Endothelial cell of umbilical vein (primary cell): ENCODE data around the gene EXOC3L1.

Experiments
- CTCF ChIP-seq, 2 donors: IDR thresholded peaks; 1 replicate in 1 of 2; 2 replicates in 1 of 2; pipeline ENCODE4 v1.5.1; 2011; ENCODE audit warnings: low read length in 2 of 2, mild to moderate bottlenecking in 2 of 2, moderate library complexity in 2 of 2, control low read depth in 1 of 2, inconsistent platforms in 1 of 2, low read depth in 1 of 2; ENCODE audit not compliant: insufficient read depth in 1 of 2; ENCODE audit errors: extremely low read depth in 1 of 2
- EZH2 ChIP-seq: IDR thresholded peaks from 2 replicates; pipeline ENCODE4 v1.6.1; 2012; ENCODE audit warnings: borderline replicate concordance, low read depth, mild to moderate bottlenecking, moderate library complexity, low read length, inconsistent platforms; ENCODE audit not compliant: severe bottlenecking
- FOS ChIP-seq: IDR thresholded peaks from 2 replicates; pipeline ENCODE4 v1.6.1; 2011; ENCODE audit warnings: mild to moderate bottlenecking, low read length, moderate library complexity, borderline replicate concordance; ENCODE audit not compliant: insufficient read depth
- JUN ChIP-seq: IDR thresholded peaks from 2 replicates; pipeline ENCODE4 v1.6.1; 2011; ENCODE audit warnings: borderline replicate concordance, low read depth; ENCODE audit not compliant: insufficient read length, insufficient read depth
- MAX ChIP-seq: IDR thresholded peaks from 2 replicates; pipeline ENCODE4 v1.6.1; 2011; ENCODE audit not compliant: insufficient read depth, insufficient read length
- MYC ChIP-seq: IDR thresholded peaks from one replicate; pipeline ENCODE4 v1.6.1; 2011; ENCODE audit warnings: mild to moderate bottlenecking, low read depth, low read length
- POLR2A ChIP-seq: IDR thresholded peaks from 2 replicates; pipeline ENCODE4 v1.6.1; 2012; ENCODE audit warnings: low read depth, mild to moderate bottlenecking, control low read depth, low read length
- POLR2AphosphoS5 ChIP-seq: IDR thresholded peaks from 2 replicates; pipeline ENCODE4 v1.6.1; 2012; ENCODE audit warnings: low read depth, mild to moderate bottlenecking, control low read depth, low read length, moderate library complexity; ENCODE audit not compliant: insufficient read depth

GRCh38 chr16:67196881-67197280 lies 6.9 kb upstream of the EXOC3L1 start:
- TF ChIP-seq CTCF (IDR thresholded peaks at IDR 0.05; ENCODE audit: extremely low read depth in 1 of 2, insufficient read depth in 1 of 2, low read depth in 1 of 2, low read length in 2 of 2) (no peak), EZH2 (no peak), POLR2A (no peak), JUN (no peak), MAX (no peak), POLR2AphosphoS5 (no peak), MYC (no peak), FOS (no peak)
